K562 (cell line): ENCODE data around the gene MFSD11. TPM values are rescaled to one million over a fixed set of nuclear protein-coding genes. Genes with fewer than 3 reads are reported as not detected.
A peak's percentile ranks its signal among the peaks of the same experiment; 100 is the strongest.

Experiments
- ATAC-seq: fragments of 200-7000 bp; cut with Tn5 transposase; 3 replicates; pipeline ENCODE4 v1.9.1; 2020; ENCODE audit warnings: moderate library complexity
- BruUV-seq: library from RNA; stranded (reverse); fragments of 400-500 nt; replicated peaks from 2 replicates; lab custom pipeline; 2021; lab: Mats Ljungman, UMichigan
- CTCF ChIA-PET: fragments of 300-600 bp; formaldehyde crosslinking; extraction: SDS; loops from one replicate; lab custom pipeline; 2021; ENCODE audit warnings: low intra/inter-chr PET ratio; lab: Yijun Ruan, JAX
- POLR2A ChIA-PET: fragments of 300-600, 350-650 bp; sonication (Branson Sonifier 250); formaldehyde crosslinking; extraction: SDS; loops from one replicate; lab custom pipeline; 2021; ENCODE audit warnings: antibody characterized with exemption, inconsistent platforms; lab: Yijun Ruan, JAX
- DNase-seq, 4 experiments: peaks; one replicate each; pipeline versions ENCODE4 v3.0.0 to v3.0.0-alpha.2; 2011 to 2018; ENCODE audit warnings: low spot score in 3 of 4, mixed read lengths in 3 of 4; ENCODE audit errors: extremely low read depth in 1 of 4
- FAIRE-seq: peaks from 2 replicates; lab custom pipeline; 2011; peaks lifted over from hg19 to GRCh38; lab: Jason Lieb, UNC
- H2AFZ ChIP-seq: 2 replicates; pipeline ENCODE4 v1.6.0; 2011; ENCODE audit warnings: low read depth, low read length, control low read depth, inconsistent platforms
- H3K27ac ChIP-seq: fragments of 200-600 bp; 3 replicates; pipeline ENCODE4 v1.8.0; 2011; ENCODE audit warnings: low read depth, mild to moderate bottlenecking, control low read depth, inconsistent platforms, low read length, moderate library complexity, mixed read lengths; ENCODE audit errors: extremely low read depth
- H3K27me3 ChIP-seq, 2 experiments: fragments of 300-600 bp in 1 of 2; 2 replicates in 1 of 2; 3 replicates in 1 of 2; pipeline versions ENCODE4 v1.6.0 to v1.8.0; 2011; ENCODE audit warnings: inconsistent platforms in 2 of 2, low read length in 2 of 2, mild to moderate bottlenecking in 1 of 2, mixed read lengths in 1 of 2, moderate library complexity in 1 of 2; ENCODE audit not compliant: control insufficient read depth in 2 of 2, insufficient read depth in 2 of 2
- H3K36me3 ChIP-seq: fragments of 300-600 bp; 3 replicates; pipeline ENCODE4 v1.8.0; 2011; ENCODE audit warnings: mild to moderate bottlenecking, low read length, inconsistent platforms; ENCODE audit not compliant: control insufficient read depth, insufficient read depth
- H3K4me1 ChIP-seq, 2 experiments: fragments of 200-600 bp in 1 of 2; replicated peaks in 1 of 2; 2 replicates in 1 of 2; 3 replicates in 1 of 2; pipeline versions ENCODE4 v1.5.1 to v1.8.0; 2011; ENCODE audit warnings: inconsistent platforms in 2 of 2, low read length in 2 of 2, mild to moderate bottlenecking in 1 of 2, mixed read lengths in 1 of 2, moderate library complexity in 1 of 2; ENCODE audit not compliant: control insufficient read depth in 2 of 2, insufficient read depth in 2 of 2
- H3K4me2 ChIP-seq: 2 replicates; pipeline ENCODE4 v1.6.1; 2011; ENCODE audit warnings: low read length, control low read depth, inconsistent platforms, mixed read lengths; ENCODE audit not compliant: insufficient read depth
- H3K4me3 ChIP-seq: fragments of 200-600 bp; sonication (generic), shearing (Covaris generic); 2 replicates; pipeline ENCODE4 v1.5.1; 2016; ENCODE audit warnings: control low read depth, inconsistent platforms
- H3K79me2 ChIP-seq: fragments of 200-600 bp; 3 replicates; pipeline ENCODE4 v1.8.0; 2011; ENCODE audit warnings: low read length, inconsistent platforms; ENCODE audit not compliant: control insufficient read depth, insufficient read depth
- H3K9ac ChIP-seq, 2 experiments: 2 replicates each; pipeline versions ENCODE4 v1.6.0 to v1.6.1; 2011; ENCODE audit warnings: low read depth in 2 of 2, low read length in 2 of 2, control low read depth in 1 of 2, inconsistent platforms in 1 of 2, mild to moderate bottlenecking in 1 of 2, mixed read lengths in 1 of 2; ENCODE audit not compliant: insufficient read depth in 1 of 2
- H3K9me1 ChIP-seq: one replicate; pipeline ENCODE4 v1.6.0; 2011; ENCODE audit warnings: inconsistent platforms, mild to moderate bottlenecking, low read length, moderate library complexity; ENCODE audit not compliant: control insufficient read depth, insufficient read depth
- H3K9me3 ChIP-seq: replicated peaks from 2 replicates; pipeline ENCODE4 v1.5.1; 2011; ENCODE audit warnings: low read depth, low read length, inconsistent platforms; ENCODE audit not compliant: control insufficient read depth, insufficient read depth
- H4K20me1 ChIP-seq: replicated peaks from 2 replicates; pipeline ENCODE4 v1.6.1; 2011; ENCODE audit warnings: low read length, inconsistent platforms, mixed read lengths; ENCODE audit not compliant: control insufficient read depth, insufficient read depth
- CHD1 ChIP-seq: fragments of 200-600 bp; sonication (generic); IDR thresholded peaks from one replicate; pipeline ENCODE4 v1.6.1; 2012; ENCODE audit warnings: mild to moderate bottlenecking, moderate library complexity, low read length, inconsistent platforms
- CUX1 ChIP-seq: fragments of 200-800 bp; sonication (Bioruptor generic); IDR thresholded peaks from 2 replicates; pipeline ENCODE4 v1.6.1; 2016; ENCODE audit warnings: missing genetic modification characterization, missing compliant biosample characterization
- FOXK2 ChIP-seq, 2 experiments: fragments of 450-650 bp; IDR thresholded peaks in 1 of 2; conservative IDR thresholded peaks in 1 of 2; 2 replicates each; pipeline ENCODE4 v1.6.1; 2016; ENCODE audit warnings: low read depth in 2 of 2, mild to moderate bottlenecking in 1 of 2
- GABPA ChIP-seq: fragments of 200-800 bp; sonication (Bioruptor generic); conservative IDR thresholded peaks from 2 replicates; pipeline ENCODE4 v1.6.1; 2016; ENCODE audit warnings: low read depth, missing genetic modification characterization, missing compliant biosample characterization
- KLF6 ChIP-seq: fragments of 250-450 bp; sonication (Bioruptor Pico); IDR thresholded peaks from 2 replicates; pipeline ENCODE4 v1.4.0; 2020; ENCODE audit warnings: mild to moderate bottlenecking, moderate library complexity, borderline replicate concordance
- NCOR1 ChIP-seq: fragments of 450-650 bp; IDR thresholded peaks from 2 replicates; pipeline ENCODE4 v1.6.1; 2016; ENCODE audit warnings: mild to moderate bottlenecking, moderate library complexity
- POLR2G ChIP-seq: fragments of 200-400 bp; formaldehyde crosslinking; IDR thresholded peaks from 2 replicates; pipeline ENCODE4 v1.6.1; 2017; ENCODE audit warnings: low read depth, mild to moderate bottlenecking, antibody characterized with exemption, low read length, moderate library complexity
- RBFOX2 ChIP-seq: fragments of 200-400 bp; formaldehyde crosslinking; IDR thresholded peaks from 2 replicates; pipeline ENCODE4 v1.6.1; 2017; ENCODE audit warnings: low read depth, mild to moderate bottlenecking, low read length, moderate library complexity
- RBM25 ChIP-seq: fragments of 200-400 bp; formaldehyde crosslinking; IDR thresholded peaks from 2 replicates; pipeline ENCODE4 v1.6.1; 2018; ENCODE audit warnings: low read length, low read depth, moderate library complexity; ENCODE audit not compliant: severe bottlenecking
- STAT5B ChIP-seq: fragments of 250-450 bp; sonication (Bioruptor Pico); IDR thresholded peaks from 2 replicates; pipeline ENCODE4 v1.8.0; 2021; ENCODE audit warnings: mild to moderate bottlenecking, inconsistent platforms
- YY1 ChIP-seq, 3 experiments: IDR thresholded peaks; 2 replicates each; pipeline ENCODE4 v1.6.1; 2011; ENCODE audit warnings: low read length in 2 of 3, mild to moderate bottlenecking in 2 of 3, moderate library complexity in 2 of 3, borderline replicate concordance in 1 of 3, control low read depth in 1 of 3, low read depth in 1 of 3; ENCODE audit not compliant: insufficient read depth in 3 of 3, insufficient replicate concordance in 2 of 3, control insufficient read depth in 1 of 3, insufficient read length in 1 of 3; ENCODE audit errors: extremely low read depth in 1 of 3
- WGBS: fragments of 100-300 bp; shearing (Covaris generic); methylation state at CpG from one replicate; pipeline ENCODE4 v1.1.6; 2016; ENCODE audit warnings: low coverage, mixed read lengths; ENCODE audit not compliant: insufficient coverage; ENCODE audit errors: missing lambda C conversion rate; 5-methylcytosine and 5-hydroxymethylcytosine counted together
- in situ Hi-C: fragments of 300-500 bp; cut with MboI; formaldehyde crosslinking; loops from 4 replicates; pipeline ENCODE4 v1.15.0; 2018; ENCODE audit warnings: inconsistent platforms, mixed read lengths
- intact Hi-C: fragments of 100-400 bp; cut with micrococcal nuclease; formaldehyde crosslinking; loops from 2 replicates; pipeline ENCODE4 v1.14.2; 2022
- polyA plus RNA-seq, 8 experiments: library from polyadenylated mRNA; depleted of rRNA in 4 of 8; stranded (reverse) in 5 of 8; unstranded in 3 of 8; fragments of >200 nt; fragmentation: Nextera tagmentation in 2 of 8; fragmentation: Illumina TruSeq in 1 of 8; extraction: Ambion mirVana in 2 of 8; extraction: Trizol in 1 of 8; gene quantifications; 2 replicates each; pipeline versions ENCODE4 v1.2.1 to v1.2.3, GENCODE V29; 2011 to 2014; ENCODE audit warnings: inconsistent platforms in 1 of 8, missing spikeins in 1 of 8
- total RNA-seq, 7 experiments: library from RNA; depleted of rRNA in 6 of 7; stranded (reverse); fragments of >200 nt in 6 of 7; fragmentation: Illumina TruSeq in 2 of 7; extraction: Trizol in 2 of 7; gene quantifications; 2 replicates each; pipeline versions ENCODE4 v1.2.1 to v1.2.3, GENCODE V29; 2011 to 2021; ENCODE audit warnings: low replicate concordance in 1 of 7
- TF ChIP-seq, protein P1 (sequence below), 2 experiments: fragments of 450-650 bp; IDR thresholded peaks; 2 replicates each; pipeline ENCODE4 v1.6.1; 2016

Gene MFSD11
- total and polyA plus RNA-seq, 9 of the 15 experiments (the other 6 are each of a cell fraction or from before 2014, with no cell fraction given), result 14.4 to 24.5 (median 19.9) TPM

- in situ Hi-C loops, result no loop called here
- BruUV-seq, result no TSS peak
- TF ChIP-seq FOXK2 (conservative IDR thresholded peaks at IDR 0.05 in 1 of 2, IDR thresholded peaks at IDR 0.05 in 1 of 2; ENCODE audit: low read depth in 2 of 2) (peak in 1 of 2 experiments; percentile 38; a peak in 1 of 4 replicates), CUX1 (0 out of 2 replicates have a peak, but pooled peaks have one; percentile 36), CHD1 (peak; percentile 54), YY1 (IDR thresholded peaks at IDR 0.05; ENCODE audit: borderline replicate concordance in 1 of 3, control insufficient read depth in 1 of 3, extremely low read depth in 1 of 3, insufficient read depth in 3 of 3, insufficient read length in 1 of 3, insufficient replicate concordance in 2 of 3, low read depth in 1 of 3, low read length in 2 of 3) (peak in 1 of 3 experiments; percentile 32), RBM25 (no peak), NCOR1 (0 out of 2 replicates have a peak, but pooled peaks have one; percentile 32), RBFOX2 (peak; percentile 43), POLR2G (0 out of 2 replicates have a peak, but pooled peaks have one; percentile 4), KLF6 (no peak), GABPA (no peak), STAT5B (CRISPR knock-in tag) (no peak)
- TF ChIP-seq, protein P1, sequence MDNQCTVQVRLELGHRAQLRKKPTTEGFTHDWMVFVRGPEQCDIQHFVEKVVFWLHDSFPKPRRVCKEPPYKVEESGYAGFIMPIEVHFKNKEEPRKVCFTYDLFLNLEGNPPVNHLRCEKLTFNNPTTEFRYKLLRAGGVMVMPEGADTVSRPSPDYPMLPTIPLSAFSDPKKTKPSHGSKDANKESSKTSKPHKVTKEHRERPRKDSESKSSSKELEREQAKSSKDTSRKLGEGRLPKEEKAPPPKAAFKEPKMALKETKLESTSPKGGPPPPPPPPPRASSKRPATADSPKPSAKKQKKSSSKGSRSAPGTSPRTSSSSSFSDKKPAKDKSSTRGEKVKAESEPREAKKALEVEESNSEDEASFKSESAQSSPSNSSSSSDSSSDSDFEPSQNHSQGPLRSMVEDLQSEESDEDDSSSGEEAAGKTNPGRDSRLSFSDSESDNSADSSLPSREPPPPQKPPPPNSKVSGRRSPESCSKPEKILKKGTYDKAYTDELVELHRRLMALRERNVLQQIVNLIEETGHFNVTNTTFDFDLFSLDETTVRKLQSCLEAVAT (IDR thresholded peaks at IDR 0.05), result peak in 1 of 2 experiments; percentile 63; a peak in 2 of 4 replicates
- TF ChIP-seq, all 486 proteins: peak for 8
- Histone ChIP-seq H2AFZ (no peak overlapping the region), H3K27ac (peak overlapping the region; percentile 94), H3K4me2 (peak overlapping the region; percentile 85), H3K79me2 (peaks cover 87% of the 10 kb centered on the region), H3K9ac (peak overlapping the region; percentile 70 to 94; a peak in 3 of 4 replicates), H3K4me1 (peaks cover 5 to 23% of the 10 kb centered on the region in 2 experiments), H3K4me3 (peak overlapping the region; percentile 91), H3K36me3 (peaks cover 66% of the 10 kb centered on the region), H3K27me3 (no peaks in the 10 kb centered on the region), H4K20me1 (peaks cover 31% of the 10 kb centered on the region), H3K9me1 (no peaks in the 10 kb centered on the region), H3K9me3 (no peaks in the 10 kb centered on the region)
- peak in 1 of 4 experiments; percentile 47 for DNase-seq
- ChIA-PET CTCF (no interaction called here), POLR2A (interaction anchor here (0.5 to 8.5 kb wide), 19 partner anchors 8 to 630 kb away, joined by 3 to 75 read pairs (median 3); partner anchors contain the start of genes JMJD6 and METTL23)
- intact Hi-C loops, result no loop called here
- ATAC-seq, result no peak
- WGBS, result 6% methylated on average over 8 of the region's 8 CpGs
- no peak for FAIRE-seq
Measured at GRCh38 chr17:76734080-76734840, 3.7 kb upstream of the MFSD11 start.
